ENCODE results near the gene PTH2R. TPM values are rescaled to one million over a fixed set of nuclear protein-coding genes. Genes with fewer than 3 reads are reported as not detected.

Gene PTH2R
- total and polyA plus RNA-seq, 9 of the 15 experiments (the other 6 are each of a cell fraction or from before 2014, with no cell fraction given) = 2.7 to 8.8 (median 4.2) TPM

GRCh38 chr2:208488686-208489564 is 82.3 kb downstream of the PTH2R start (continued):
- TF ChIP-seq FOXO4 (CRISPR knock-in tag; IDR thresholded peaks at IDR 0.05) (no peak), ZFP36 (IDR thresholded peaks at IDR 0.05; ENCODE audit: low read depth, low read length, partially characterized antibody) (no peak), ZNF140 (CRISPR knock-in tag; IDR thresholded peaks at IDR 0.05) (no peak), ZNF253 (CRISPR knock-in tag; conservative IDR thresholded peaks at IDR 0.05) (no peak), THRAP3 (IDR thresholded peaks at IDR 0.05; ENCODE audit: borderline replicate concordance) (no peak), MTA2 (IDR thresholded peaks at IDR 0.05; ENCODE audit: low read depth) (peak; percentile 85), GATA2 (CRISPR knock-in tag; IDR thresholded peaks at IDR 0.05) (peak; percentile 78), HCFC1 (IDR thresholded peaks at IDR 0.05; ENCODE audit: low read depth, low read length) (no peak), CXXC5 (CRISPR knock-in tag; IDR thresholded peaks at IDR 0.05) (peak; percentile 46), EWSR1 (IDR thresholded peaks at IDR 0.05; ENCODE audit: borderline replicate concordance, low read depth, partially characterized antibody) (no peak), ZNF75A (CRISPR knock-in tag; IDR thresholded peaks at IDR 0.05) (no peak), PHB2 (IDR thresholded peaks at IDR 0.05; ENCODE audit: low read depth) (peak; percentile 84), ILK (tag; IDR thresholded peaks at IDR 0.05; ENCODE audit: borderline replicate concordance, low read depth) (no peak), HLTF (IDR thresholded peaks at IDR 0.05) (no peak), MCM5 (IDR thresholded peaks at IDR 0.05; ENCODE audit: low read depth) (no peak), SUPT5H (IDR thresholded peaks at IDR 0.05) (no peak), PPARD (CRISPR knock-in tag; IDR thresholded peaks at IDR 0.05) (no peak), ARHGAP35 (IDR thresholded peaks at IDR 0.05; ENCODE audit: partially characterized antibody) (no peak), RBM22 (IDR thresholded peaks at IDR 0.05; ENCODE audit: low read depth, low read length, poor library complexity, severe bottlenecking) (no peak), TCF3 (CRISPR knock-in tag; IDR thresholded peaks at IDR 0.05) (peak; percentile 93), PML (IDR thresholded peaks at IDR 0.05; ENCODE audit: low read length) (peak; percentile 92), BRD4 (IDR thresholded peaks at IDR 0.05) (no peak), NEUROD1 (IDR thresholded peaks at IDR 0.05; ENCODE audit: borderline replicate concordance, low read depth, low read length, partially characterized antibody) (no peak), ZEB2 (IDR thresholded peaks at IDR 0.05) (peak; percentile 90), ZNF644 (tag; IDR thresholded peaks at IDR 0.05; ENCODE audit: low read depth) (peak; percentile 64; the same call in 1 of the 2 replicates), ZNF384 (IDR thresholded peaks at IDR 0.05; ENCODE audit: low read depth, low read length) (peak; percentile 47; the same call in 1 of the 2 replicates), KDM1A (IDR thresholded peaks at IDR 0.05) (peak; percentile 55 to 70; a peak in 2 of 4 replicates), DLX4 (CRISPR knock-in tag; IDR thresholded peaks at IDR 0.05) (no peak), HNRNPL (IDR thresholded peaks at IDR 0.05; ENCODE audit: low read depth, low read length) (no peak), SMAD4 (CRISPR knock-in tag; conservative IDR thresholded peaks at IDR 0.05) (peak; percentile 44; the same call in 1 of the 2 replicates), ZNF717 (CRISPR knock-in tag; IDR thresholded peaks at IDR 0.05) (no peak), CC2D1A (IDR thresholded peaks at IDR 0.05) (peak; percentile 78; the same call in 1 of the 2 replicates)
